ENCODE measurements around the gene COPE.

DNA sequence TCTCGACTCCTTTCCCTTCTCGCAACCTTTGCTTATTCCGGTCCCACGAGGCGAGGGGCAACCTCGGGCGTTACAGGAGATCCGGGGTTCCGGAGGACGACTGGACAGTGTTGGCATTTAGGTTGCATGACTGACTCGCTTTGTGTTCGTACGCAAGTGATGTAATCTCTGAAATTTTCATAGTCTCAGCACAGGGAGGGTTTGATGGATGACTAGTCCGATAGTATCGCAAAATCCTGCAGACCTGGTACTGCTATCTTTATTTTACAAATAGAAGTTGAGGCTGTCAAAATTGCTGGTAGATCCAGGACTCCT lies 670 bp upstream of the COPE start:
- TF ChIP-seq, protein P1, sequence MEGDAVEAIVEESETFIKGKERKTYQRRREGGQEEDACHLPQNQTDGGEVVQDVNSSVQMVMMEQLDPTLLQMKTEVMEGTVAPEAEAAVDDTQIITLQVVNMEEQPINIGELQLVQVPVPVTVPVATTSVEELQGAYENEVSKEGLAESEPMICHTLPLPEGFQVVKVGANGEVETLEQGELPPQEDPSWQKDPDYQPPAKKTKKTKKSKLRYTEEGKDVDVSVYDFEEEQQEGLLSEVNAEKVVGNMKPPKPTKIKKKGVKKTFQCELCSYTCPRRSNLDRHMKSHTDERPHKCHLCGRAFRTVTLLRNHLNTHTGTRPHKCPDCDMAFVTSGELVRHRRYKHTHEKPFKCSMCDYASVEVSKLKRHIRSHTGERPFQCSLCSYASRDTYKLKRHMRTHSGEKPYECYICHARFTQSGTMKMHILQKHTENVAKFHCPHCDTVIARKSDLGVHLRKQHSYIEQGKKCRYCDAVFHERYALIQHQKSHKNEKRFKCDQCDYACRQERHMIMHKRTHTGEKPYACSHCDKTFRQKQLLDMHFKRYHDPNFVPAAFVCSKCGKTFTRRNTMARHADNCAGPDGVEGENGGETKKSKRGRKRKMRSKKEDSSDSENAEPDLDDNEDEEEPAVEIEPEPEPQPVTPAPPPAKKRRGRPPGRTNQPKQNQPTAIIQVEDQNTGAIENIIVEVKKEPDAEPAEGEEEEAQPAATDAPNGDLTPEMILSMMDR (conservative IDR thresholded peaks at IDR 0.05), result no peak
- TF ChIP-seq ZFX (IDR thresholded peaks at IDR 0.05), result no peak; the same call in 1 of the 2 replicates

Measured in C4-2B (cell line).